Activated naive CD8-positive, alpha-beta T cell treated with anti-CD3 and anti-CD28 coated beads for 36 hours (primary cell): Measurements from ENCODE around the gene TMEM176B. TPM values are rescaled to one million over a fixed set of nuclear protein-coding genes. Genes with fewer than 3 reads are reported as not detected.
"Not testable (repeated sequence)": the region's sequence is repeated elsewhere in the genome, so short reads cannot be mapped to it uniquely, and the experiment has no call there.

Source experiments
- DNase-seq: peaks from one replicate; pipeline ENCODE4 v3.0.0; 2021
- H3K27ac Mint-ChIP-seq: one replicate; pipeline ENCODE4 v1.8.0; 2022; ENCODE audit warnings: mild to moderate bottlenecking, moderate library complexity, mixed read lengths
- H3K27me3 Mint-ChIP-seq: one replicate; pipeline ENCODE4 v1.8.0; 2022; ENCODE audit warnings: mild to moderate bottlenecking, mixed read lengths
- H3K36me3 Mint-ChIP-seq: one replicate; pipeline ENCODE4 v1.8.0; 2021; ENCODE audit warnings: mild to moderate bottlenecking, mixed read lengths
- H3K4me1 Mint-ChIP-seq: one replicate; pipeline ENCODE4 v1.8.0; 2021; ENCODE audit warnings: mixed read lengths
- H3K4me3 Mint-ChIP-seq: one replicate; pipeline ENCODE4 v1.8.0; 2022; ENCODE audit warnings: mild to moderate bottlenecking, moderate library complexity, mixed read lengths
- H3K9me3 Mint-ChIP-seq: one replicate; pipeline ENCODE4 v1.8.0; 2022; ENCODE audit warnings: mixed read lengths
- total RNA-seq, 2 experiments: library from RNA; stranded (reverse); gene quantifications; one replicate each; pipeline ENCODE4 v1.2.3, GENCODE V29; 2021

Gene TMEM176B
- total RNA-seq, 2 experiments from 2014 or later, result not detected

GRCh38 chr7:150829426-150829825, 29.3 kb upstream of the TMEM176B start:
- no peak overlapping the region for H3K27ac Mint-ChIP-seq
- DNase-seq, result no peak
- H3K4me3 Mint-ChIP-seq, result no peak overlapping the region
- H3K27me3 Mint-ChIP-seq, result peaks cover 49% of the 10 kb centered on the region
- no peaks in the 10 kb centered on the region for H3K36me3 Mint-ChIP-seq
- no peaks in the 10 kb centered on the region for H3K4me1 Mint-ChIP-seq
- H3K9me3 Mint-ChIP-seq, result no peaks in the 10 kb centered on the region

- no peak for DNase-seq
- H3K4me1 Mint-ChIP-seq, result no peaks in the 10 kb centered on the region
- H3K27me3 Mint-ChIP-seq, result peaks cover 39% of the 10 kb centered on the region
- no peak overlapping the region for H3K4me3 Mint-ChIP-seq
- no peak overlapping the region for H3K27ac Mint-ChIP-seq
- H3K36me3 Mint-ChIP-seq, result no peaks in the 10 kb centered on the region
- H3K9me3 Mint-ChIP-seq, result no peaks in the 10 kb centered on the region
Measured at GRCh38 chr7:150828384-150828783, 28.2 kb upstream of the TMEM176B start.

GRCh38 chr7:150826061-150826849, 26.1 kb upstream of the TMEM176B start:
- Mint-ChIP-seq H3K27ac (no peak overlapping the region), H3K9me3 (no peaks in the 10 kb centered on the region), H3K27me3 (peaks cover 34% of the 10 kb centered on the region), H3K4me1 (no peaks in the 10 kb centered on the region), H3K36me3 (no peaks in the 10 kb centered on the region), H3K4me3 (no peak overlapping the region)
- no peak for DNase-seq

GRCh38 chr7:150824379-150825177, 24.4 kb upstream of the TMEM176B start:
- Mint-ChIP-seq H3K4me3 (no peak overlapping the region), H3K9me3 (no peaks in the 10 kb centered on the region), H3K27me3 (peaks cover 24% of the 10 kb centered on the region), H3K27ac (no peak overlapping the region), H3K36me3 (no peaks in the 10 kb centered on the region), H3K4me1 (no peaks in the 10 kb centered on the region)
- no peak for DNase-seq

GRCh38 chr7:150823484-150824126, 23.4 kb upstream of the TMEM176B start:
- H3K9me3 Mint-ChIP-seq, result no peaks in the 10 kb centered on the region
- H3K36me3 Mint-ChIP-seq, result no peaks in the 10 kb centered on the region
- H3K27me3 Mint-ChIP-seq, result peaks cover 23% of the 10 kb centered on the region
- H3K27ac Mint-ChIP-seq, result no peak overlapping the region
- no peak for DNase-seq
- H3K4me3 Mint-ChIP-seq, result no peak overlapping the region
- no peaks in the 10 kb centered on the region for H3K4me1 Mint-ChIP-seq

- Mint-ChIP-seq H3K27me3 (peaks cover 22% of the 10 kb centered on the region), H3K9me3 (no peaks in the 10 kb centered on the region), H3K27ac (no peak overlapping the region), H3K36me3 (no peaks in the 10 kb centered on the region), H3K4me3 (no peak overlapping the region), H3K4me1 (no peaks in the 10 kb centered on the region)
- DNase-seq, result no peak
Measured at GRCh38 chr7:150823043-150823442, 22.9 kb upstream of the TMEM176B start.

GRCh38 chr7:150820578-150821198, 20.5 kb upstream of the TMEM176B start:
- no peaks in the 10 kb centered on the region for H3K4me1 Mint-ChIP-seq
- no peak overlapping the region for H3K4me3 Mint-ChIP-seq
- H3K36me3 Mint-ChIP-seq, result no peaks in the 10 kb centered on the region
- H3K27ac Mint-ChIP-seq, result no peak overlapping the region
- no peak for DNase-seq
- H3K27me3 Mint-ChIP-seq, result peaks cover 33% of the 10 kb centered on the region
- H3K9me3 Mint-ChIP-seq, result peaks cover 9% of the 10 kb centered on the region

- Mint-ChIP-seq H3K9me3 (peaks cover 11% of the 10 kb centered on the region), H3K36me3 (no peaks in the 10 kb centered on the region)
- no peak for DNase-seq
Measured at GRCh38 chr7:150820148-150820547, 20.0 kb upstream of the TMEM176B start.

GRCh38 chr7:150818971-150819370, 18.8 kb upstream of the TMEM176B start:
- H3K4me1 Mint-ChIP-seq, result no peaks in the 10 kb centered on the region
- no peak for DNase-seq
- H3K4me3 Mint-ChIP-seq, result no peak overlapping the region
- H3K27ac Mint-ChIP-seq, result no peak overlapping the region
- H3K27me3 Mint-ChIP-seq, result peaks cover 35% of the 10 kb centered on the region
- H3K9me3 Mint-ChIP-seq, result peaks cover 11% of the 10 kb centered on the region
- no peaks in the 10 kb centered on the region for H3K36me3 Mint-ChIP-seq

More at GRCh38 chr7:150820148-150820547, 20.0 kb upstream of the TMEM176B start:
- Mint-ChIP-seq H3K4me3 (no peak overlapping the region), H3K4me1 (no peaks in the 10 kb centered on the region), H3K27me3 (peaks cover 35% of the 10 kb centered on the region), H3K27ac (no peak overlapping the region)

GRCh38 chr7:150814328-150815001, 14.3 kb upstream of the TMEM176B start:
- no peak overlapping the region for H3K27ac Mint-ChIP-seq
- H3K36me3 Mint-ChIP-seq, result no peaks in the 10 kb centered on the region
- no peak for DNase-seq
- H3K9me3 Mint-ChIP-seq, result peaks cover 11% of the 10 kb centered on the region
- no peak overlapping the region for H3K4me3 Mint-ChIP-seq
- peaks cover 41% of the 10 kb centered on the region for H3K27me3 Mint-ChIP-seq
- H3K4me1 Mint-ChIP-seq, result no peaks in the 10 kb centered on the region

GRCh38 chr7:150807616-150808438, 7.7 kb upstream of the TMEM176B start:
- H3K4me1 Mint-ChIP-seq, DNase-seq, H3K9me3 Mint-ChIP-seq, H3K27ac Mint-ChIP-seq, H3K4me3 Mint-ChIP-seq, H3K36me3 Mint-ChIP-seq: not testable (repeated sequence)
- H3K27me3 Mint-ChIP-seq, result peaks cover 26% of the 10 kb centered on the region

- Mint-ChIP-seq H3K36me3 (no peaks in the 10 kb centered on the region), H3K4me3 (no peak overlapping the region), H3K27me3 (peaks cover 27% of the 10 kb centered on the region), H3K27ac (no peak overlapping the region), H3K9me3 (no peaks in the 10 kb centered on the region), H3K4me1 (no peaks in the 10 kb centered on the region)
- DNase-seq, result no peak
Measured at GRCh38 chr7:150806863-150807262, 6.7 kb upstream of the TMEM176B start.

- no peak for DNase-seq
- H3K36me3 Mint-ChIP-seq, result no peaks in the 10 kb centered on the region
- peaks cover 31% of the 10 kb centered on the region for H3K27me3 Mint-ChIP-seq
- no peaks in the 10 kb centered on the region for H3K9me3 Mint-ChIP-seq
- H3K27ac Mint-ChIP-seq, result no peak overlapping the region
- H3K4me1 Mint-ChIP-seq, result no peaks in the 10 kb centered on the region
- no peak overlapping the region for H3K4me3 Mint-ChIP-seq
Measured at GRCh38 chr7:150806454-150806853, 6.3 kb upstream of the TMEM176B start.

- Mint-ChIP-seq H3K27me3 (peaks cover 37% of the 10 kb centered on the region), H3K4me1 (peaks cover 1% of the 10 kb centered on the region), H3K27ac (no peak overlapping the region), H3K4me3 (no peak overlapping the region), H3K9me3 (no peaks in the 10 kb centered on the region), H3K36me3 (no peaks in the 10 kb centered on the region)
- DNase-seq, result no peak
Measured at GRCh38 chr7:150805864-150806263, 5.7 kb upstream of the TMEM176B start.
